HG03175 (cell line): ENCODE data around the gene CCAR1.
"Not testable (repeated sequence)": the region's sequence is repeated elsewhere in the genome, so short reads cannot be mapped to it uniquely, and the experiment has no call there.

ENCODE experiments used
- ATAC-seq: cut with Tn5 transposase; IDR thresholded peaks from one replicate; pipeline ENCODE4 v1.9.1; 2021; ENCODE audit warnings: mild to moderate bottlenecking, moderate library complexity; ENCODE audit not compliant: unreplicated experiment

Gene CCAR1

DNA sequence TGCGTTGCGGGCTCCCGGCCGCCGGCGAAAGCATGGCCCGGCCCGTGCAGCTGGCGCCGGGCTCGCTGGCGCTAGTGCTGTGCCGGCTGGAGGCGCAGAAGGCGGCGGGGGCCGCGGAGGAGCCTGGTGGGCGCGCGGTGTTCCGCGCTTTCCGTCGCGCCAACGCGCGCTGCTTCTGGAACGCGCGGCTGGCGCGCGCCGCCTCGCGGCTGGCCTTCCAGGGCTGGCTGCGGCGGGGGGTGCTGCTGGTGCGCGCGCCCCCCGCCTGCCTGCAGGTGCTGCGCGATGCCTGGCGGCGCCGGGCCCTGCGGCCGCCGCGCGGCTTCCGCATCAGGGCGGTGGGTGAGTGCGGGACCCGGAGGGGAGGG, 106.5 kb downstream of the CCAR1 start:
- peak; percentile 36 for ATAC-seq

GRCh38 chr10:68828083-68828601, 107.1 kb downstream of the CCAR1 start:
- peak; percentile 50 for ATAC-seq

- ATAC-seq: no peak
Measured at GRCh38 chr10:68828833-68829232, 107.8 kb downstream of the CCAR1 start.

GRCh38 chr10:68829521-68829920, 108.5 kb downstream of the CCAR1 start:
- no peak for ATAC-seq

DNA sequence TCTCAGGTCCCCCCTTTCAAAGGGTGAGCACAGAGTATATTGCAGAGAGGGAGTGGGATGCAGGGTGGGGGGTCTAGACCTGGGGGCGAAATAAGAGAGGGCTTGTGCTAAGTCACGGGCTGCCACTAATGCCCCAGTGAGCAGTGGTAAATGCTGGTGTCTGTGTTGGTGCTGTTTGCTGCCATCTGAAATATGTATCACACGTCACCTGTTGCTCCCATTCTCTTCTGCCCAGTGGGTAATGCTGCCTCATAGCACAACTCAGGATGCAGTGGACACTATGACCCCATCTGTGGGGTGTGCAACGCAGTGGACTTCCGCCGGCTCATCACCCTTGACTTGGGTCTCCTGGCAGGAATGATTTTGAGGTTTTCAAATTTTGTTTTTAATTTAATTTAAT, 108.9 kb downstream of the CCAR1 start:
- no peak for ATAC-seq

DNA sequence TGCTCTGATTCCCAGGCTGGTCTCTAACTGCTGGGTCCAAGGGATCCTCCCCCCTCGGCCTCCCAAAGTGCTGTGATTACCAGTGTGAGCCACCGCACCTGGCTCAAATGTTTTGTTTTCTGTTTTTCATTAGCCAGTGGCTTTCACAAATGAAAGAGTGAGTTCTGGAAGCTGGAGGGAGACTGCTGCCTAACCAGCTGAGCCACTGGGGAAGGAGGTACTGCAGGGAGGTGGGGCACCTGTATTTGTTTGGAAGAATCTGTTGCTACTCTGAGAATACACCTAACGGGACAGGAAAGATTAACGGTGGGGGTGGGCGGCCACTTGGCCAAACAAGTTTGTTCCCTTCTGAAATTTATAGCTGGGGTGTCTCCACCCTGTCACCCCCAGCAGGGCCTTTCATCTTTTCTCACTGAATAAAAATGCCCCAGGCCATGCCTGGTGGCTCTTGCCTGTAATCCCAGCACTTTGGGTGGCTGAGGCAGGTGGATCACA, 111.0 kb downstream of the CCAR1 start:
- ATAC-seq: no peak

- no peak for ATAC-seq
Measured at GRCh38 chr10:68832601-68833000, 111.6 kb downstream of the CCAR1 start.

- ATAC-seq: no peak
Measured at GRCh38 chr10:68837626-68838322, 116.7 kb downstream of the CCAR1 start.

GRCh38 chr10:68840650-68841049, 119.6 kb downstream of the CCAR1 start:
- not testable (repeated sequence) for ATAC-seq
